Esophagus (tissue), 2 donors: ENCODE results near the gene LHX2. TPM values are rescaled to one million over a fixed set of nuclear protein-coding genes. Genes with fewer than 3 reads are reported as not detected.

Source experiments
- H3K27ac ChIP-seq, 2 donors: one replicate each; pipeline ENCODE4 v1.5.1; 2013; ENCODE audit warnings: low read depth in 2 of 2, mild to moderate bottlenecking in 2 of 2, inconsistent platforms in 1 of 2, low read length in 1 of 2, moderate library complexity in 1 of 2
- H3K27me3 ChIP-seq, 2 donors: one replicate each; pipeline ENCODE4 v1.6.1; 2013; ENCODE audit warnings: low read length in 2 of 2, control low read depth in 1 of 2, mild to moderate bottlenecking in 1 of 2; ENCODE audit not compliant: insufficient read depth in 2 of 2, control insufficient read depth in 1 of 2
- H3K36me3 ChIP-seq, 2 donors: one replicate each; pipeline ENCODE4 v1.6.1; 2013; ENCODE audit warnings: low read length in 1 of 2; ENCODE audit not compliant: control insufficient read depth in 2 of 2, insufficient read depth in 2 of 2
- H3K4me1 ChIP-seq, 2 donors: one replicate each; pipeline ENCODE4 v1.6.1; 2013; ENCODE audit warnings: low read length in 1 of 2; ENCODE audit not compliant: control insufficient read depth in 2 of 2, insufficient read depth in 2 of 2
- H3K4me3 ChIP-seq, 2 donors: one replicate each; pipeline ENCODE4 v1.5.1; 2013; ENCODE audit warnings: low read length in 2 of 2, mild to moderate bottlenecking in 2 of 2, low read depth in 1 of 2, moderate library complexity in 1 of 2
- H3K9me3 ChIP-seq, 2 donors: one replicate each; pipeline ENCODE4 v1.6.1; 2013; ENCODE audit warnings: mild to moderate bottlenecking in 2 of 2, low read depth in 1 of 2, low read length in 1 of 2, moderate library complexity in 1 of 2; ENCODE audit not compliant: control insufficient read depth in 2 of 2, insufficient read depth in 1 of 2
- WGBS, 2 donors: extraction: QIAGEN DNeasy Blood & Tissue Kit; methylation state at CpG; one replicate each; pipeline ENCODE4 v1.1.7; 2013; 5-methylcytosine and 5-hydroxymethylcytosine counted together
- polyA plus RNA-seq, 2 donors: library from polyadenylated mRNA; stranded (reverse); fragments of 200-250 nt; gene quantifications; one replicate each; pipeline ENCODE4 v1.2.3, GENCODE V29; 2013
- donor health status: healthy with polysubstance abuse.
- donor health status: Bipolar disorder and iron deficiency.

The LHX2 gene
- polyA plus RNA-seq, 2 donors = not detected

DNA sequence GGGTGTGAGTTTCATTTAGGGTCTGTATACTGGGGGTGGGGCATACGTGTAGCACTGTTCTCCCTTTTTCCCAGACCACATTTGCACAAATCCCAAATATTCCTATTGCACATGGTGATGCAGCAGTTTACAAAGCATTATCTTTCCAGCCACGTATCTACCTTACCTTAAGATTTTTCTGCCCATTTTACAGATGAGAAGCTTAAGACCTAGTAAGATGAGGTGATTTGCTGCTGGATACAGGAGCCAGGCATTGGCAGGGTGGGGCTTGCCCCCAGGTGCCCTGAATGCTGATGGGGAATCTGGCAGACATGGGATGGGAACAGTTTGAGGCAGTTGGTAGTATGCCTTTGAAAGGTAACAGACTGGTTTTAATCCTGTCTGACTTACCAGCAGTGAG is 12.5 kb downstream of the LHX2 start:
- WGBS, 2 donors = 68 to 70% methylated on average over 2 of the region's 2 CpGs
- no peaks in the 10 kb centered on the region for H3K36me3 ChIP-seq
- no peak overlapping the region for H3K27ac ChIP-seq
- peaks cover 4% of the 10 kb centered on the region in 2 donors for H3K4me1 ChIP-seq
- peaks cover 6 to 23% of the 10 kb centered on the region in 2 donors for H3K27me3 ChIP-seq
- no peak overlapping the region for H3K4me3 ChIP-seq
- H3K9me3 ChIP-seq = peaks cover 0 to 2% of the 10 kb centered on the region in 2 donors

DNA sequence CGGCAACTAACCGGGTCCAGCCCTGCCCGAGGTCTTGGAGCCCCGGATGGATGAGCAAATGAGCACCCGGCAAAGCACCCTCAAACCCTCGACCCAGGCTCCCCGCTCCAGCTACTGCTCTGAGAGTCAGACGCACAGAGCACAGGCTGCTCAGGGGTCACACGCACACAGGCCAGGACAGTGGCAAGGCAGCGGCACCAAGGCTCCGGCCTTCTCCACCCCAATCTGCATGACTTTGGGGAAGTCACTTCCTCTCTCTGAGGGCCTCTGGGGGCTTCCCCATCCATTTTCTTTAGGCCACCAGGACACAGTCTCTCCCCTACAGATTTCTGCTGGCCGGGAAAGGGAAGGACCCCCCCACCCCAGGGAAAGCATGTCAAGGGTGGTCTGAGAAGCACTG is 18.0 kb downstream of the LHX2 start:
- Histone ChIP-seq H3K27ac (no peak overlapping the region), H3K4me3 (no peak overlapping the region), H3K36me3 (no peaks in the 10 kb centered on the region), H3K4me1 (peaks cover 0 to 3% of the 10 kb centered on the region in 2 donors), H3K27me3 (peaks cover 0 to 4% of the 10 kb centered on the region in 2 donors), H3K9me3 (no peaks in the 10 kb centered on the region)
- 74 to 85% methylated on average over 9 to 12 of the region's 12 CpGs for WGBS, 2 donors

- no peak overlapping the region for H3K27ac ChIP-seq
- H3K4me3 ChIP-seq = no peak overlapping the region
Measured at GRCh38 chr9:124030969-124031451, 19.4 kb downstream of the LHX2 start.

GRCh38 chr9:124032247-124032646 is 20.7 kb downstream of the LHX2 start:
- 7 to 8% methylated on average over 24 of the region's 24 CpGs for WGBS, 2 donors
- no peak overlapping the region for H3K27ac ChIP-seq
- no peaks in the 10 kb centered on the region for H3K36me3 ChIP-seq
- peaks cover 0 to 4% of the 10 kb centered on the region in 2 donors for H3K27me3 ChIP-seq
- H3K4me1 ChIP-seq = peaks cover 0 to 3% of the 10 kb centered on the region in 2 donors
- no peak overlapping the region for H3K4me3 ChIP-seq
- no peaks in the 10 kb centered on the region for H3K9me3 ChIP-seq

More at GRCh38 chr9:124030969-124031451, 19.4 kb downstream of the LHX2 start:
- 64 to 68% methylated on average over 16 of the region's 16 CpGs for WGBS, 2 donors
- H3K9me3 ChIP-seq = no peaks in the 10 kb centered on the region
- H3K4me1 ChIP-seq = peaks cover 0 to 3% of the 10 kb centered on the region in 2 donors
- H3K27me3 ChIP-seq = peaks cover 0 to 4% of the 10 kb centered on the region in 2 donors
- no peaks in the 10 kb centered on the region for H3K36me3 ChIP-seq

DNA sequence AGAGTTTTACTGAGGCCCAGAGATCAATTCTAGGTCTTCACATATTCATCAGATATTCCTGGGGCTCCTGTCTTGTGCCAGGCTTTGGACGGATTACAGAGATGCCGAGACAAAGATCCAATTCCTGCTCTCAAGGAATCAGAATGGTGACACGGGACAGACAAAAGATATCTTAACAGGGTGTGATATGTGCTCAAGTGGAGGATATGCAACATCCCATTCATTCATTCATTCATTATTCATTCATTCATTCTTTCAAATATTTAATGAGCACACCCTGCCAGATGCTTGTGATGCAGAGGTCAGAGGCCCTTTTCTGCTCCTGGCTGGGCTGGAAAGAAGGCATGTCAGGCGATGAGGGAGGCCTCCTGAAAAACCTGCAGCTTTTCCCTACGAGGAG is 21.8 kb downstream of the LHX2 start:
- 76 to 86% methylated on average over 5 of the region's 5 CpGs for WGBS, 2 donors
- Histone ChIP-seq H3K27me3 (peaks cover 0 to 4% of the 10 kb centered on the region in 2 donors), H3K9me3 (no peaks in the 10 kb centered on the region), H3K4me3 (no peak overlapping the region), H3K27ac (no peak overlapping the region), H3K4me1 (peaks cover 0 to 3% of the 10 kb centered on the region in 2 donors), H3K36me3 (no peaks in the 10 kb centered on the region)

DNA sequence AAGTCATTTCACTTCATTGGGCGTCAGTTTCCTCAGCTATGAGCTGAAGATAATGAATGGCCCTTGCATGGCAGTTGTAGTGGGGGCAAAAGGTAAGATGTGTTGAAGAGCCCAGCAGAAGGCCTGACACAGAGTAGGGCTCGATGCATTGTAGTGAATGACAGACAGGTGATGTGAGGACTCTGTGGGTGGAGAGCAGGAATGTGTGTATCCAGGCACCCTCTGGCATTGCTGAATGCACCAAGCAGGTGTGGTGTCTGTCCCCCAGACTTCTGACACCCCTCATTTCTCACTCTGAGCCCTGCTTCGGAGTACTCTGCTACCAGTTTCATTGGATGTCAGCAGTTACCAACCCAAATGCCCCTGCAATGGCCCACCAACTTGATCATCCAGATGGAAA is 22.4 kb downstream of the LHX2 start:
- Histone ChIP-seq H3K27me3 (peaks cover 0 to 4% of the 10 kb centered on the region in 2 donors), H3K4me1 (peaks cover 0 to 3% of the 10 kb centered on the region in 2 donors), H3K36me3 (no peaks in the 10 kb centered on the region), H3K9me3 (no peaks in the 10 kb centered on the region), H3K27ac (no peak overlapping the region), H3K4me3 (no peak overlapping the region)
- 78 to 80% methylated on average over 3 of the region's 3 CpGs for WGBS, 2 donors

DNA sequence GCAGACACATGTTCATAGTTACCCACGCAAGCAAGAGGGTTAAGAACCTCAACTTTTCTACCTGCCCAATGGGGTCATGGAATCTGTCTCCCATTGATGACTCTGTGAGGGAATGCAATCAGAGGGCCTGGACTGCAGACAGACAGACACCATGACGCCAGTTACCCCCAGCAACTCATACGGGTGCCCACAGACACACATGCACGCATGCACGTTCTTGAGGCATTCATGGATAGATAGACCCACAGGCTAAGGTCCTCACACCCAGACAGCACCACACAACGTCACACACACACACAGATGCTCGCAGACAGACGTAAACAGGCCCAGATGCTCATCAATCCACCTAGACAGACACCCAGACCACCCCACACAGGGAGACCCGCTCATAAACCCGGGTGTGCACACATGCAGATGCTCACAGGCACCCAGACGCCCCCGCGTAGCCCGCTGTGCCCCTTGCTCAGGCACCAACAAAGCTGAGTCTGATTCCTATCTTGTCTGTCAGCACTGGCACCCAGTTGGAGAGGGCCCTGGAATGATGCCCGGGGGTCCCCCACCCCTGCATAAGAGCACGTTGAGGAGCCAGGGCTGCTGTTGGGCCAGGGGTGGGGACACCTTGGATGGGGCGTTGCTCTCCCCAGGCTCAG is 23.6 kb downstream of the LHX2 start:
- peaks cover 0 to 3% of the 10 kb centered on the region in 2 donors for H3K4me1 ChIP-seq
- H3K4me3 ChIP-seq = no peak overlapping the region
- H3K9me3 ChIP-seq = no peaks in the 10 kb centered on the region
- H3K27me3 ChIP-seq = peaks cover 0 to 4% of the 10 kb centered on the region in 2 donors
- 82 to 83% methylated on average over 17 of the region's 17 CpGs for WGBS, 2 donors
- no peaks in the 10 kb centered on the region for H3K36me3 ChIP-seq
- no peak overlapping the region for H3K27ac ChIP-seq

GRCh38 chr9:124036578-124036977 is 25.0 kb downstream of the LHX2 start:
- peaks cover 0 to 4% of the 10 kb centered on the region in 2 donors for H3K27me3 ChIP-seq
- H3K9me3 ChIP-seq = no peaks in the 10 kb centered on the region
- WGBS, 2 donors = 94 to 96% methylated on average over 1 of the region's 1 CpG
- no peak overlapping the region for H3K27ac ChIP-seq
- H3K36me3 ChIP-seq = no peaks in the 10 kb centered on the region
- peaks cover 0 to 8% of the 10 kb centered on the region in 2 donors for H3K4me1 ChIP-seq
- no peak overlapping the region for H3K4me3 ChIP-seq

DNA sequence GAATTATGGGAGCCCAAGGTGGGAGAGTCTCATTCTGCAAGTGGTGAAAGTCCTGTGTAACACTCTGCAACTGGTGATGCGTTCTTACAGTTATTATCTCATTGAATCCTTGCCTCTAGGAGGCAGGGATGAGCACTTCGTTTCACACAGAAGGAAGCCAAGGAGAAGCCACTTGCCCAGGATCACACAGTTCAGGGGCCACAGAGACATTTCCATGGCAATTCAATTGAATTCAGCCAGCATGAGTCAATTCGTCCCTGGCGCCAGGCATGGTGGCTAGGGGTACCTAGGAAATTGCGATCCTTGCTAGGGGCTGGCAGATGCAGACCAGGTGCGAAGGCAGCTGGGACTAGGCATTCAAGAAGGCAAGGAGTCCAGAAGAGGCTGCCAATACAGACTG is 26.2 kb downstream of the LHX2 start:
- Histone ChIP-seq H3K4me1 (peaks cover 0 to 7% of the 10 kb centered on the region in 2 donors), H3K27ac (no peak overlapping the region), H3K27me3 (peaks cover 0 to 4% of the 10 kb centered on the region in 2 donors), H3K9me3 (peaks cover 0 to 3% of the 10 kb centered on the region in 2 donors), H3K4me3 (no peak overlapping the region), H3K36me3 (no peaks in the 10 kb centered on the region)
- WGBS, 2 donors = 60 to 65% methylated on average over 6 of the region's 6 CpGs

DNA sequence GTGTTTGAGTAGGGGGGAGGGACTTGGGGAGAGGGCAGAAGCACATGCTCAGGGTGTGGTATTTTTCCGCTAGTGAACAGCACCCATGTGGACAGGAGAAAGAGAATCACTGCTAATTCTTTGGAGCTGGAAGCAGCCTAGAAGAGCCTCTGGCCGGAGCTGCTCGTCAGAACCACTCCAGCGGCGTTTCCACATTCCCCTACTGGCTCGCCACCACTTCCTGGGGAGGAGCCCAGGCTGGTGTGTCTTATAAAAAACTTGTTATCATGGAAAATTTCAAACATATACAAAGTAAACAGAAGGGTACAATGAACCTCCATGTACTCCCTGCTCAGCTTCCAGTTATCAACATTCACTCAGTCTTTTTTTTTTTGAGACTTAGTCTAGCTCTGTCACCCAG is 26.7 kb downstream of the LHX2 start:
- Histone ChIP-seq H3K27me3 (peaks cover 0 to 4% of the 10 kb centered on the region in 2 donors), H3K4me1 (peaks cover 0 to 7% of the 10 kb centered on the region in 2 donors), H3K27ac (no peak overlapping the region), H3K4me3 (no peak overlapping the region), H3K9me3 (peaks cover 0 to 3% of the 10 kb centered on the region in 2 donors), H3K36me3 (no peaks in the 10 kb centered on the region)
- WGBS, 2 donors = 20 to 26% methylated on average over 6 of the region's 6 CpGs
